HG02763 (cell line): Measurements from ENCODE around the gene VWA1.
"Not testable (repeated sequence)": the region's sequence is repeated elsewhere in the genome, so short reads cannot be mapped to it uniquely, and the experiment has no call there.

Source experiments
- ATAC-seq: cut with Tn5 transposase; IDR thresholded peaks from one replicate; pipeline ENCODE4 v1.9.1; 2021; ENCODE audit warnings: mild to moderate bottlenecking, moderate library complexity; ENCODE audit not compliant: unreplicated experiment

Gene VWA1

DNA sequence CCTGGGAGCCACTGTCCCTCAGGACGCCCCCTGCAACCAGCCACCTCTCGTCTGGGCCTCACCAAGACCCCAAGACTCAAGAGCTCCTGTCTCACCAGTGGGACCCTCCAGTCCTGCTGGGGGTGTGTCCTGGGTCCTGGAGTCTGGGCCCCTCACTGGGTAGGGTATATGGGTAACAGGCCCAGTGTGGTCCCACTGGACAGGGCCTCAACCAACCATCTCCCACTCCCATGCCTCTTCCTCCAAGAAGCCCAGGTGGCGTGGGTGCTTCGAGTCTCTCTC, 725 bp upstream of the VWA1 start:
- ATAC-seq, result no peak

DNA sequence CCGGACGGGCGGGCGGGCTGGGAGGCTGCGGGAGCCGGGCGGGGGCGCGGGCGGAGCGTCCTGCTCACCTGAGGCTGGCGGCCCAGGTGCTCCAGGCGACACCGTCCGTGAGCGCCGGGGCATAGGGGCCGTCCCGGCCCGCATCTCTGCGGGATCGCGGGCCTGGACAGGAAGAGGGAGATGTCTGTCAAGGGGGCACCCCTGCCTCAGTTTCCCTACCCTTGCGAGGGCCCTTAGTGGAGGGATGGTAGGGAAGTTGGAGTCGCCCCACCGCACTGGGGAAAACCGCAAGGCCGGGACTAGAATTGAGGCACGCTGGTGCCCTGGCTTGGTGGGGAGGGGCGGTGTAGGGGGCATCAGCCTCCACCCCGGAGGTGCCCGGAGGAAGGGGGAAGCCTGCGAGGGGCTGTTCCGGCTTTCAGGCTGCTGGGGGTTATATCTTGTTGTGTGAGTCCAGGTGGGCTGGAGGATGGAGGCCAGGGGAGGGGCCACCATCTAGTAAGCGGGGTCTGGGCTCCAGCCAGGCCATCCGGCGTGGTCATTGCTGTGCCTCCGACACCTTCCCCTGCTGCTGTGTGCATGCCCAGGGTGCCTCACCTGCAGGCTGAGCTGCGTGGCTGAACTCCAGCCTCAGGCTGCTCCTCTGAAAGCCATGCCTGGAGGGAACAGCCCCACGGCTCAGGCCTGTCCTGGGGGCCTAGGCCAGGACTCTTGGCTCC, 580 bp downstream of the VWA1 start:
- ATAC-seq, result no peak

DNA sequence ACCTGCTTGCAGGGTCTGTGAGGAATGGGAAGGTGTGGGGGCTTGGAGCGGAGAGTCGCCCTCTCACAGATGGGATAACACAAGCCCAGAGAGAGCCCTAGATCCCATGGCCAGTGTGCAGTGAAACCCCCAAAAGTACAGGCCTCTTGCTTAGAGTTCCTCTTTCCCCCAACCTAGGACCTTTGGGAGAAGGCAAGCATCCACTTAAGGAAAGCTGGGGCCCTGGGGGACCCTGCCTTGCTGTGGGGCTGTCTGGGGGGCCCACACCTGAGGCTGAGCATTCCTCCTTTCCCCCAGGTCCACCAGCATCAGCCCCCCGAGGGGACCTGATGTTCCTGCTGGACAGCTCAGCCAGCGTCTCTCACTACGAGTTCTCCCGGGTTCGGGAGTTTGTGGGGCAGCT, 1.1 kb downstream of the VWA1 start:
- no peak for ATAC-seq

DNA sequence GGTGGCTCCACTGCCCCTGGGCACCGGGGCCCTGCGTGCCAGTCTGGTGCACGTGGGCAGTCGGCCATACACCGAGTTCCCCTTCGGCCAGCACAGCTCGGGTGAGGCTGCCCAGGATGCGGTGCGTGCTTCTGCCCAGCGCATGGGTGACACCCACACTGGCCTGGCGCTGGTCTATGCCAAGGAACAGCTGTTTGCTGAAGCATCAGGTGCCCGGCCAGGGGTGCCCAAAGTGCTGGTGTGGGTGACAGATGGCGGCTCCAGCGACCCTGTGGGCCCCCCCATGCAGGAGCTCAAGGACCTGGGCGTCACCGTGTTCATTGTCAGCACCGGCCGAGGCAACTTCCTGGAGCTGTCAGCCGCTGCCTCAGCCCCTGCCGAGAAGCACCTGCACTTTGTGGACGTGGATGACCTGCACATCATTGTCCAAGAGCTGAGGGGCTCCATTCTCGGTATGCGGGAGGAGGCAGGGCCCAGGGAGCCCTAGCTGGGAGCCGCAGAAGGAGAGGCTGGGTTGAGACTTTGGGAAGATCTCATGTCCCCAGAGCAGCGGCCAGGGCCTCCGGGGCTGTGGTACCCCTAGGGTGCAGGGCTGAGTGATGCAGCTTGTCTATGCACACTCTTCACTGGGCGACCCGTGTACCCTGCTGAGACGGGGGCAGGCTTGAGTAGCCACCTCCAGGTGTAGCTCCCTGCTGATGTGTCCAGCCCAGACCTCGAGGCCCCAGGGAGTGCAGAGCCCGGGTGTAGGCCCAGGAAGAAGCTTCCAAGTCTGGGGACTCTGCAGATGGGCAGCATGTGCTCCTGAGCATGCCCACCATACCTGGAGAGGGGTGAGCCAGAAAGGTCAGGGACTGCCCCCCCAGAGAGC, 1.8 kb downstream of the VWA1 start:
- ATAC-seq, result no peak

DNA sequence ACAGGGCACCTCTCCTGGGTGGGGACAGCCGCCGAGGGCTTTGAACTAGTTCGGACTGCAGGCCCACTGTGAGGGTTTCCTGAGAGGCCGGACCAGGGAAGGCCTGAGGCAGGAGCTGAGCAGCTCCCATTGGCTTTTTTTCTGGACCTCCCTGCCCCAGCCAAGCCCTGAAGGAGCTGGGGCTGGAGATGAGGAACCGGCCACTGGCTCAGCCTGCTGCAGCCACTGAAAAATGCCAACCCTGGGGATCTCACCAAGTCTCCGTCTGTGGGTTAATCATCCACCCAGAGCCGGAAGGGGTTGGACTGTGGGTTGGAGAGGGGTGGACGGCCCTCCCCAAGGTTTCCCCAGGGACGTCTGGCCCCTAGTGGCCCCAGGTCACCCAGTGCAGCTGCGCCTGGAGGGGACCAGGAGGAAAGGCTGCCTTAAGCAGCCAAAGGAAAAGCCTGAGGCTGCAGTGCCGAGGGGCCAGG, 2.5 kb downstream of the VWA1 start:
- ATAC-seq, result no peak

DNA sequence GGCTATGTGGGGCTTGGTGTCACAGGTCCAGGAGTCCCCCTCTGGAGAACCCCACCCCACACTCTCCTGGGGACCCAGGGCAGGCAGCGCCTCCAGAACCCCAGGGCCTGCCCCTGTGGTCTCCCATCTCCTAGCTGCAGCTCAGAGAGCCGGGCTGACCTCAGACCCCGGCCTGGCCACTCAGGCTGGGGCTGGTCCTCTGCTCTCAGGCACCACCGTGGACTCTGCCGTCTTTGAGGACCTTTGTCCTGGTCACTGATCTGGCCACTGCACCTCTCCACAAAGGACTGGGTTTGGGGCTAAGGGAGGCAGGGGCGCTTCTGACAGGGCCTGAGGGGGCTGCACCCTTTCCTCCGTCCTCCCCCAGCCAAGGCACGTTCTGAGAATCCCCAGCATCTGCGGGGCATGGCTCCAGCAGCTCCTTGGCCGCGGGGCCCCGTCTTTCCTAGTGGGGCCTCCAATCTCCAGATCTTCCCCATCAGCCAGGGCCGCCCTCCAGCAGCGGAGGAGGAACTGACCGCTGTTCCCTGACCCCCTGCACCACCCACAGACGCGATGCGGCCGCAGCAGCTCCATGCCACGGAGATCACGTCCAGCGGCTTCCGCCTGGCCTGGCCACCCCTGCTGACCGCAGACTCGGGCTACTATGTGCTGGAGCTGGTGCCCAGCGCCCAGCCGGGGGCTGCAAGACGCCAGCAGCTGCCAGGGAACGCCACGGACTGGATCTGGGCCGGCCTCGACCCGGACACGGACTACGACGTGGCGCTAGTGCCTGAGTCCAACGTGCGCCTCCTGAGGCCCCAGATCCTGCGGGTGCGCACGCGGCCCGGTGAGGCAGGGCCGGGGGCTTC, 3.3 kb downstream of the VWA1 start:
- ATAC-seq, result no peak

DNA sequence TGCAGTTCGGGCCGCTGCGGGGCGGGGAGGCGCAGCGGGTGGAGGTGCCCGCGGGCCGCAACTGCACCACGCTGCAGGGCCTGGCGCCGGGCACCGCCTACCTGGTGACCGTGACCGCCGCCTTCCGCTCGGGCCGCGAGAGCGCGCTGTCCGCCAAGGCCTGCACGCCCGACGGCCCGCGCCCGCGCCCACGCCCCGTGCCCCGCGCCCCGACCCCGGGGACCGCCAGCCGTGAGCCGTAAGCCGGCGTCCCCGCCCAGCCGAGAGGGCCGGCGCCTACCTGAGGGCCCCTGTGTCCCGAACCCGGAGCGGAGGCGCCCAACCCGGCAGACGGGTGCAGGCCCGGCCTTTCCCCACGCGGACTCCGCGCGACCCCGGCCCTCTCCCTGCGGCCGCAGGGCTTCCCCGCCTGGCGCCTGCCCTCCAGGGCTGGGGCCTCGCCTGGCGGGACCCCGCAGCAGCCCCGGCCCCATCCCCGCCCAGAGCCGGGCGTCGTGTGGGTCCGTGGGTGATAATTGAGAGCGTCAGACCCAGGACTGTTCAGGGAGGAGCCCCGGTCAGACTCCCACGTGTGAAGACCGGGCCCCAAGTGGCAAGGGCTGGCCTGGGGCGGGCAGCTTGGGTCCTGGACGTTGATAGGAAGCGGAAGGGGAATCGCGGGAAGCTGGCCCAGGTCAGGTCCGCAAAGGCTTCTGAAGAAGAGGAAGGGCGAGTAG, 4.2 kb downstream of the VWA1 start:
- ATAC-seq, result no peak

DNA sequence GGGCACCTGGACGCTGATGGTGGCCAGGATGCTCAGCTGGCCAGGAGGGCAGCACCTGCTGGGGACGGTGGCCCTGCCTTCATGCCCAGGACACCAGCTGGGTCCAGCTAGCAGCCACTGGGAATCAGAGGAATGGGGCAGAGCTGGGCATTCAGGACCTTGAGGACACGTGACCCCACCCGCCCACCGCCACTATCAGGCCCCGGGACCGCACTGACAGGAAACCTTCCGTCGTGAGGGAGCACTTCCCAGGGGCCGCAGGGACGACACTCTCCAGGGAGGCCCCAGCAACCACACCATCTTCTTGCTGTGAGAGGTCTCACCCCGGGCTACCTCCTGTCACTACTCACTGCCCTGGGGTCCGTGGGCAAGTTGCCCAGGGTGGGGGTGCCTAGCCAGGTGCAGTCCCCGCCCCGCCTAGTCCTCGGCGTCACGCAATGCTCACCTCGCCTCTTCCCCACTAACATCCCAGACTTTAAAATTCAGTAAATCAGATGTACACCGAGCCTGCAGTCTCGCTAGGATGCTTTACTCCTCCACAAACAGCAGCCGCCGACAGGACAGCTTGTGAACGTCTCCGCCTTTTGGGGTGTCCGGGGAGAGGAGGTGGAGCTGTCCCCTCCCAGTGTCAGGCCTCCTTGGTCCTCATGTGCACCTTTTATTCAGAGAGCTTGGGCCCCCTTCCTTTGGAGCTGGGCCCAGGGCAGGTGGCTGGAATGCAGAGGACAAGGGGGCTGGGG, 4.9 kb downstream of the VWA1 start:
- no peak for ATAC-seq

DNA sequence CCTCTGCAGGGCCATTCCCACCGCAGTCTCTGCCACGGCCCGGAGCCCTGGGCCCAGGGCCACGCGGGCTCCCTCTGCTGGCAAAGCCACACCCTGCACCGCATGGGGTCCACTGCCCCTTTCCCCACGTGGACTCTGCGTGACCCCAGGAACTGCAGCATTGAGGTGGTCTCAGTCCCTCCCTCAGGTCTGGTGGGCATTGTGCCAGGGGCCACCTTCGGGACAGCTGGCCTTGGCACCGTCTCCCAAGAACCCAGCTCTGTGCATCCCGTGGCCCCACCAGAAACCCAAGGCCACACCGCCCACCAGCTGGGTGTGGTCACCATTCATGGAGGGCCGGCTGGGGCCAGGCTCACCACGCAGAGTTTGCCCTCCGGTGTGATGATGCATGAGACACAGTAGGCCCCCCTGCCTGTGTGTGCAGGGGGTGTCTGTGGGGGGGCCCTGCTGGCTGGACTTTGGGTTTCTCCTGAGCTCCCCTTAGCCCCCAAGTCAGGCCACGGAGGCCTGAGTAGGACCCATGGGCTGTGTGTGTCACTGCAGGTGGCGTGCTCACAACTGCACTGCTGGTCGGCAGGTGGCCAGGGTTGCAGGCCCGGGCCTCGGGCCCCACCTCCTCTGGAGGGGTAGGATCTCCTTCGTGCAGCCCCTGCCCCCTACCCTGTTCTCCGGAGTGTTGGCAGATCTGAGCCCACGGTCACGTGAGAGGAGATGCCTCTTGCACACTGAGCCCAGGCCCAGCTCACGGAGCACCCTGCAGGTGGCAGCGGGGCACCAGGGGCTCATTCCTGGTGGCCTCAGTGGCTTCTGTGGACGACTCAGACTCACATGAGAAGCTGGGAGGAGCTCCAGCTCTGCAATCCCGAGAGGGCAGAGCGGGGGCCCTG, 5.8 kb downstream of the VWA1 start:
- ATAC-seq, result no peak

DNA sequence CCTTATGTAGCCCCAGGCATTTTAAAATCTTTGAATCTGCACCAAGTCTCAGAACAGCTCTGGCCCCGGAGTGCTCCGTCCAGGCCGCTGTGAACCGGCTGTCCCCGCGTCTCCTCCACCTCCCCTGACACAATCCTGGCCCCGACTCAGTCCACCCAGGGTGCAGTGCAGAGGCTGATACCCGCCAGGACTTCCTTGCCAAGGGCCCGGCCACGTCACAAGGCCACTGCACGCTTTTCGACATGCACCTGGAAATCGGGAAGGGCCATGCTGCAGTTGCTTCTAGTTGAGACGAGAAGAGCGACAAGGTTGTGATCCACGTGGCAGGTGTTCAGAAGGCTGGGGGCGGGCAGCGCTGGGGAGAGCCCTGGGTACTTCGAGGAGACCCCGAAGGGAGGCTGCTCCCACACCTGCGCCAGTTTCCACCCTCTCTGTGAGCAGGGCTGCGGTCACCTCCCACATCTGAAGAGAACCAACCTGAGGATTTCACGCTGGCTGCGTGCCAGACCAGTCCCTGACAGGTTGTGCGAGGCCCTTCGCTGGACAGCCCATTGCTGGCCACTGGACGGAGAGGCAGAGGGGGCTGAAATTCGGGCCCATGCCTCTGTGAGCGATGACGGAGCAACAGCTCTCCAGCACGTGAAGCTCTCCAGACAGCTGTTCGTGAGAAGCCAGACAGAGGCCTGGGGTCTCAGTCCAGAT, 6.7 kb downstream of the VWA1 start:
- no peak for ATAC-seq

DNA sequence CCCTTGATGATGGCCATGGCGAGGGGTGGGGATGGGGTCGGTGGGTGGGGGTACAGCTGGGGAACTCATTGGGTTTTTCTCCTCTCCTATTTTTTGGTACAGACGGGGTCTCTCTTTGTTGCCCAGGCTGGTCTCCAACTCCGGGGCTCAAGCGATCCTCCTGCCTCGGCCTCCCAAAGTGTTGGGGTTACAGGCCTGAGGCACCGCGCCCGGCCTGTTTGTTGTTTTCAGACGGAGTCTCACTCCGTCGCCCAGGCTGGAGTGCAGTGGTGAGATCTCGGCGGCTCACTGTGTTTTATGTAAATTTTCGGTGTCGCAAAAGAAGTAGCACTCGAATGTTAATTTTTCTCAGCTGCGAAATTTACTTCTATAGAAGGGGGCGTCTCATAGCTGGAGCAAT, 11.1 kb downstream of the VWA1 start:
- ATAC-seq, result not testable (repeated sequence)

DNA sequence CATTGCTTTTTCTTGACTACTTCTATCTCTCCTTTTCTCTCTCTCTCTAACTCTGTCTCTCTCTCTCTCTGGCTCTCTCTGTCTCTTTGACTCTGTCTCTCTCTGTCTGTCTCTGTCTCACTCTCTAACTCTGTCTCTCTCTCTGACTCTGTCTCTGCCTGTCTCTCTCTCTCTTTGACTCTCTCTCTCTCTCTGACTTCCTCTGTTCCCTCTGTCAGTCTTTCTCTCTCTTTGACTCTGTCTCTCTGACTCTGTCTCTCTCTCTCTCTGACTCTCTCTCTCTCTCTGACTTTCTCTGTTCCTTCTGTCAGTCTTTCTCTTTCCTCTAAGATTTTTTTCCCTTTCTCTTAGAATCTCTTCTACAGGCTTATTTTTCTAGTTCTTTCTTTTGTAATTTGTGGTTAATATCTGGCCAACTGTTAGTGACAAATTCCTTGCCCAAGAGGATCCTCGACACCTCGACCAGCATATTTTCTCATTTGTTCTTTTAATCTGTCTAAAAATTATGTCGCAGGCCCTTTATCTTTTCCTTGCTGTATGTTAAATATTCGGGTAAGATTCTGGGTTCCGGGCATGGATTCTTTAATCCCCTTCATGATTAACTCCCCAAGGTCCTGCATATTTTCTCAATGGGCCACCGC, 13.7 kb downstream of the VWA1 start, which contains the start of gene ATAD3C:
ATAD3C (plus strand) TSS at position 591 of the 641 bp plus-strand sequence. CDS start 995 bp downstream, outside the sequence.
- ATAC-seq, result no peak

DNA sequence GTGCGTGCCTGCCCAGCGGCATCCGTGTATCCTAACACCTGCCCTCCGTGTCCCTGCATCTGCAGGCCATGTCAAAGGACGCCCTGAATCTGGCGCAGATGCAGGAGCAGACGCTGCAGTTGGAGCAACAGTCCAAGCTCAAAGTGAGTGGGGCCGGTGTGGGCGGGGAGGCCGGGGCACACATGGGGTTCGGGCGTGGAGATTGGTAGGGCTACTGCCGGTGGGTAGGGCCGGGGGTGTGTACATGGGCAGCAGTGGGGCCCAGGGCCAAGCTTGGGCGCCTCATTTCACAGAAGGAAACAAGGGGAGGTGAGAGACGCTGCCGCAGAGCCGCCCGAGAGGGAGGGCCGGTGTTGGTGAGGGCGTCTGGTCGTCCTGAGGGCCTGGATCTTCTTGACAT, 15.1 kb downstream of the VWA1 start:
- not testable (repeated sequence) for ATAC-seq

DNA sequence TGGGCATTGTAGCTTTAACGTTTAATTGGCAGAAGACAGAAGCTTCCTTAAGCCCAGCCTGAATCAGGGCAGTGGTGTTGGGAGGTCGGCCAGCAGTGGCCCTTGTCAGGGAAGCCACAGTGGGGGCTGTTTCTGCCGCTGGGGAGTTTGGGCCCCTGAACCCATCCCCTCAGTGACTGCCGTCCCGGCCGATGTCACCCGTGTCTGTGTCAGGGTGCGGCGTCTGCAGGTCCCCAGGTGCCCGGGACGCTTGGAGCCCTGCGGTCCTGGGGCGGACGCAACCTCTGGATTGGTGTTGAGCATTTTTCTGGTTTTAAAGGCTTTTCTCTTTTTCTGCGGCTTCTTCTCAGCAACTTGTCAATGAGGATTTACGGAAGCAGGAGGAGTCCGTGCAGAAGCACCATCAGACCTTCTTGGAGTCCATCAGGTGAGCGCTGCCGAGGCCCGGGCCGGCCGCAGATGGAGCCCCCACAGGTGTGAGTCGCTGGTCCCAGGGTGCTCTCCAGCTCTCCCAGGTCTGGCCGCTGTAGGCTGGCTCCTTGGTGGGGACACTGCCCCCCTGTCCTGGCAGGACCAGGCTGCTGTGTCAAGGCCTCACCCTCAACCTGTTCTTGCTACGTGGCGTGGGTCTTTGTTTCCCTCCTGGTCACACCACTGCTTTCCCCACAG, 16.3 kb downstream of the VWA1 start:
- ATAC-seq, result no peak

DNA sequence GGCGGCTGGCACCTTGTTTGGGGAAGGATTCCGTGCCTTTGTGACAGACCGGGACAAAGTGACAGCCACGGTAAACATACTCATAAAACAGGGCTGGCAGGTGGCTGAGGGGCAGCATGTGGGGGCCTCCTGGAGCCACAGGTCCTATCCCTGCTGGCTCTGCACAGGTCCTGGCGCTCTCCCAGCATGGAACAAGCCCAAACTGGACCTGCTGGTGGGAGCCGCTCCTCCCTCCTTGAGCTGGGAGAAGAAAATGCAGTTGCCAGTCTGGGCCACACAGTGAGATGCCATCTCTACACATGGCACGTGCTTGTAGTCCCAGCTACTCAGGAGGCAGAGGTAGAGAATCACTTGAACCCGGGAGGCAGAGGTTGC, 16.9 kb downstream of the VWA1 start:
- not testable (repeated sequence) for ATAC-seq

DNA sequence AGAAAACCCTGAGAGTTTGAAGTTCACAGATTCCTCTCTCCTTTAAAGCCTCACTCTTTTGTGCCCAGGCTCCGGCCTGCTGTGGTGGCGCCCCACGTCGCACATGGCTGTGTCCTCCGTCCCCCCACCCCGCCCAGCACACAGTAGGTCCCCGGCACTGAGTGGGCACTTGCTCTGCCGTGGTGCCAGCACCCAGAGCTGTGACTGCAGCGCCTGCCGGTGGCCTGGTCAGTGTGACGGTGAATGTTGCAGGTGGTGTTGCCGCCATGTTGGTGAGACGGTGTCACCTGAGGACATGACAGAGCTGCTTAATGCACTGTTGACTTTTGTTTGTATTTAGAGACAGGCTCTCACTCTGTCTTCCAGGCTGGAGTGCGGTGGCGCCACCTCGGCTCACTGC, 17.4 kb downstream of the VWA1 start:
- ATAC-seq, result no peak

DNA sequence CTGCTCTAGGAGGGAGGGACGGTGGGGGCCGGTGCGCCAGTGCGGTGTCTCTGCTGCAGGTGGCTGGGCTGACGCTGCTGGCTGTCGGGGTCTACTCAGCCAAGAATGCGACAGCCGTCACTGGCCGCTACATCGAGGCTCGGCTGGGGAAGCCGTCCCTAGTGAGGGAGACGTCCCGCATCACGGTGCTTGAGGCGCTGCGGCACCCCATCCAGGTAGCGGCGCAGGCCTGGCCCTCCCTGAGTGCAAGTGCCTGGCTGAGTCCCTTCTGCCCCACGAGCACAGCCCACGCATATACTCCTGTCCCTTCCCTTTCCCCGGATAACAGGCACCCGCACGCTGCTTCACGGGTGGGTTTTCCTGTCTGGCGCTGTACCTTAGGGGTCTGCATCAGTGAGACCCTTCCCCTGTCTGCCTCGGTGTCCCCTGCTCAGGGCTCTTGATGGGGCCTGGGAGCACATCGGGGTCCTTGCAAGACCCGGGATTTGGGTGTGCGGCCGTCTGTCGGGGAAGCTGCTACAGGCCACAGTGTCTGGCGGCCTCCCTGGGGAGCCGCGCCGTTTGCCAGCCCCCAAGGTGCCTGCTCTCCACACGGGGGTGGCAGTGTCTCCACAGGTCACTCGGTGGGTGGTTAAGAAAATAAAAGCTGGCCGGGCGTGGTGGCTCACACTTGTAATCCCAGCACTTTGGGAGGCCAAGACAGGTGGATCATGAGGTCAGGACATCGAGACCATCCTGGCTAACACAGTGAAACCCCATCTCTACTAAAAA, 19.0 kb downstream of the VWA1 start:
- not testable (repeated sequence) for ATAC-seq
